Adrenal gland (tissue), 5 donors: ENCODE measurements around the gene FLT1.

Source experiments
- POLR2A ChIP-seq, 2 donors: fragments of 450-650 bp; IDR thresholded peaks; one replicate each; pipeline ENCODE4 v1.6.1; 2017; ENCODE audit warnings: antibody characterized with exemption in 2 of 2, mild to moderate bottlenecking in 2 of 2, moderate library complexity in 1 of 2
- TF ChIP-seq, protein P1 (sequence below), 6 experiments: fragments of 450-650 bp in 4 of 6; fragments of 200-600 bp in 2 of 6; sonication (generic) in 1 of 6; IDR thresholded peaks; 1 replicate in 5 of 6; 2 replicates in 1 of 6; pipeline versions ENCODE4 v1.5.1 to v1.8.0; 2016 to 2021; ENCODE audit warnings: antibody characterized with exemption in 6 of 6, mild to moderate bottlenecking in 2 of 6, moderate library complexity in 1 of 6
- donor health status: DM: no; HTN: no; CAD: no.

DNA sequence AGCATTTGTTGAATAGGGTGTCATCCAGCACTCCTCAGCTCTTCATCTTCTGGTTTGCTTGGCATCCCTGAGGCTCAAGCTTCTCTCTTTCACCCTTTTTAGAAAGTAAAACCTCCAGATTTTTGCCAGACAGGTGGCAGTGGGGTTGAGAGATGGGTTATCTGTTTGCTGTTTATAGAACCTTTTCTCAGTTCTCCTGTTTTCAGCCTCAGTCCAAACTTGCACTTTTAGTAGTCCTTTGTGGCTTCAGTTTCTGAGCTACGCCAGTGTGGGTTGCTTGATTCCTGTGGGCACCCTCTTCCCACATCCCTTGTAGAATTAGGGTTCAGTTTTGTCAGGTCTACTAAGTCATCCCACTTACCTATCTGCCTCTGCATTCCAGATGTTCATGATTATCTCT is 208.7 kb downstream of the FLT1 start:
- no peak for TF ChIP-seq POLR2A (IDR thresholded peaks at IDR 0.05)
- TF ChIP-seq, protein P1, sequence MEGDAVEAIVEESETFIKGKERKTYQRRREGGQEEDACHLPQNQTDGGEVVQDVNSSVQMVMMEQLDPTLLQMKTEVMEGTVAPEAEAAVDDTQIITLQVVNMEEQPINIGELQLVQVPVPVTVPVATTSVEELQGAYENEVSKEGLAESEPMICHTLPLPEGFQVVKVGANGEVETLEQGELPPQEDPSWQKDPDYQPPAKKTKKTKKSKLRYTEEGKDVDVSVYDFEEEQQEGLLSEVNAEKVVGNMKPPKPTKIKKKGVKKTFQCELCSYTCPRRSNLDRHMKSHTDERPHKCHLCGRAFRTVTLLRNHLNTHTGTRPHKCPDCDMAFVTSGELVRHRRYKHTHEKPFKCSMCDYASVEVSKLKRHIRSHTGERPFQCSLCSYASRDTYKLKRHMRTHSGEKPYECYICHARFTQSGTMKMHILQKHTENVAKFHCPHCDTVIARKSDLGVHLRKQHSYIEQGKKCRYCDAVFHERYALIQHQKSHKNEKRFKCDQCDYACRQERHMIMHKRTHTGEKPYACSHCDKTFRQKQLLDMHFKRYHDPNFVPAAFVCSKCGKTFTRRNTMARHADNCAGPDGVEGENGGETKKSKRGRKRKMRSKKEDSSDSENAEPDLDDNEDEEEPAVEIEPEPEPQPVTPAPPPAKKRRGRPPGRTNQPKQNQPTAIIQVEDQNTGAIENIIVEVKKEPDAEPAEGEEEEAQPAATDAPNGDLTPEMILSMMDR (IDR thresholded peaks at IDR 0.05): no peak
